ENCODE data around the gene PJA1.

- TF ChIP-seq, protein P1, sequence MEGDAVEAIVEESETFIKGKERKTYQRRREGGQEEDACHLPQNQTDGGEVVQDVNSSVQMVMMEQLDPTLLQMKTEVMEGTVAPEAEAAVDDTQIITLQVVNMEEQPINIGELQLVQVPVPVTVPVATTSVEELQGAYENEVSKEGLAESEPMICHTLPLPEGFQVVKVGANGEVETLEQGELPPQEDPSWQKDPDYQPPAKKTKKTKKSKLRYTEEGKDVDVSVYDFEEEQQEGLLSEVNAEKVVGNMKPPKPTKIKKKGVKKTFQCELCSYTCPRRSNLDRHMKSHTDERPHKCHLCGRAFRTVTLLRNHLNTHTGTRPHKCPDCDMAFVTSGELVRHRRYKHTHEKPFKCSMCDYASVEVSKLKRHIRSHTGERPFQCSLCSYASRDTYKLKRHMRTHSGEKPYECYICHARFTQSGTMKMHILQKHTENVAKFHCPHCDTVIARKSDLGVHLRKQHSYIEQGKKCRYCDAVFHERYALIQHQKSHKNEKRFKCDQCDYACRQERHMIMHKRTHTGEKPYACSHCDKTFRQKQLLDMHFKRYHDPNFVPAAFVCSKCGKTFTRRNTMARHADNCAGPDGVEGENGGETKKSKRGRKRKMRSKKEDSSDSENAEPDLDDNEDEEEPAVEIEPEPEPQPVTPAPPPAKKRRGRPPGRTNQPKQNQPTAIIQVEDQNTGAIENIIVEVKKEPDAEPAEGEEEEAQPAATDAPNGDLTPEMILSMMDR (IDR thresholded peaks at IDR 0.05): no peak
- TF ChIP-seq POLR2A (IDR thresholded peaks at IDR 0.05): no peak
These were observed 11.2 kb downstream of the PJA1 start for GRCh38 chrX:69154051-69154450.

Measured in body of pancreas (tissue), 4 donors.